CD4-positive, alpha-beta T cell treated with Interleukin-2 at 100 ng/mL for 4 hours (primary cell): ENCODE results near the gene BTAF1.

Experiments
- DNase-seq: peaks from one replicate; pipeline ENCODE4 v3.0.0-alpha.2; 2020; ENCODE audit warnings: low spot score

Gene BTAF1

GRCh38 chr10:91908337-91909116, 15.0 kb upstream of the BTAF1 start:
- DNase-seq = peak; percentile 76

GRCh38 chr10:91909117-91909677, 14.4 kb upstream of the BTAF1 start, which contains the start of gene FGFBP3:
Gene FGFBP3, minus strand, starts transcription at chr10:91909486. Its CDS starts 517 bp downstream, at chr10:91908969.
- peak; percentile 36 for DNase-seq

- no peak for DNase-seq
These were observed 13.1 kb upstream of the BTAF1 start for GRCh38 chr10:91910467-91910866.

- no peak for DNase-seq
These were observed 3.9 kb upstream of the BTAF1 start for GRCh38 chr10:91919651-91920050.

GRCh38 chr10:91924212-91925021, 847 bp downstream of the BTAF1 start:
- no peak for DNase-seq

- no peak for DNase-seq
These were observed 1.4 kb downstream of the BTAF1 start for GRCh38 chr10:91925022-91925320.

GRCh38 chr10:91930939-91931338, 7.4 kb downstream of the BTAF1 start:
- no peak for DNase-seq

GRCh38 chr10:91931526-91932190, 8.1 kb downstream of the BTAF1 start:
- DNase-seq = no peak

- no peak for DNase-seq
These were observed 9.2 kb downstream of the BTAF1 start for GRCh38 chr10:91932737-91933136.

GRCh38 chr10:91935886-91936285, 12.3 kb downstream of the BTAF1 start:
- DNase-seq = no peak

GRCh38 chr10:91939653-91940052, 16.1 kb downstream of the BTAF1 start:
- no peak for DNase-seq

- DNase-seq = no peak
These were observed 17.9 kb downstream of the BTAF1 start for GRCh38 chr10:91941426-91941825.

GRCh38 chr10:91944880-91945630, 21.5 kb downstream of the BTAF1 start:
- peak; percentile 47 for DNase-seq

GRCh38 chr10:91953600-91954160, 30.1 kb downstream of the BTAF1 start:
- no peak for DNase-seq

GRCh38 chr10:91955114-91955513, 31.5 kb downstream of the BTAF1 start:
- DNase-seq = no peak

GRCh38 chr10:91957091-91957490, 33.5 kb downstream of the BTAF1 start:
- DNase-seq = no peak

- DNase-seq = no peak
These were observed 45.7 kb downstream of the BTAF1 start for GRCh38 chr10:91969297-91969696.

GRCh38 chr10:91974960-91975359, 51.4 kb downstream of the BTAF1 start:
- no peak for DNase-seq

- DNase-seq = no peak
These were observed 51.9 kb downstream of the BTAF1 start for GRCh38 chr10:91975438-91975837.

- no peak for DNase-seq
These were observed 52.9 kb downstream of the BTAF1 start for GRCh38 chr10:91976317-91977051.

- no peak for DNase-seq
These were observed 53.9 kb downstream of the BTAF1 start for GRCh38 chr10:91977491-91977890.
